Thyroid gland (tissue), 4 donors: ENCODE data around the gene SCP2. TPM values are rescaled to one million over a fixed set of nuclear protein-coding genes. Genes with fewer than 3 reads are reported as not detected.

ENCODE experiments used
- DNase-seq, 2 donors: peaks; one replicate each; pipeline ENCODE4 v3.0.0-alpha.2; 2019
- H3K27ac ChIP-seq, 3 donors: fragments of 200-600 bp; sonication (generic); 1 replicate in 2 of 3; 2 replicates in 1 of 3; pipeline ENCODE4 v1.5.1; 2016 to 2019; ENCODE audit warnings: mild to moderate bottlenecking in 1 of 3, moderate library complexity in 1 of 3
- H3K27me3 ChIP-seq: fragments of 200-600 bp; sonication (generic); one replicate; pipeline ENCODE4 v1.5.1; 2019
- H3K36me3 ChIP-seq, 2 donors: fragments of 200-600 bp; sonication (generic); one replicate each; pipeline ENCODE4 v1.5.1; 2016 to 2019
- H3K4me1 ChIP-seq, 2 donors: fragments of 200-600 bp; sonication (generic); one replicate each; pipeline ENCODE4 v1.5.1; 2017 to 2019
- H3K4me3 ChIP-seq, 3 donors: fragments of 200-600 bp; sonication (generic); replicated peaks in 1 of 3; 1 replicate in 2 of 3; 2 replicates in 1 of 3; pipeline ENCODE4 v1.5.1; 2016; ENCODE audit warnings: mild to moderate bottlenecking in 1 of 3
- H3K9me3 ChIP-seq: fragments of 200-600 bp; sonication (generic); one replicate; pipeline ENCODE4 v1.5.1; 2017
- CTCF ChIP-seq, 6 experiments: fragments of 200-600 bp in 3 of 6; fragments of 450-650 bp in 3 of 6; sonication (generic) in 3 of 6; IDR thresholded peaks; one replicate each; pipeline ENCODE4 v1.5.1; 2016 to 2019; ENCODE audit warnings: antibody characterized with exemption in 6 of 6, mild to moderate bottlenecking in 2 of 6, inconsistent platforms in 1 of 6, moderate library complexity in 1 of 6
- POLR2A ChIP-seq, 2 donors: fragments of 450-650 bp; IDR thresholded peaks; one replicate each; pipeline ENCODE4 v1.6.1; 2017; ENCODE audit warnings: antibody characterized with exemption in 2 of 2, mild to moderate bottlenecking in 2 of 2, moderate library complexity in 1 of 2
- WGBS, 2 donors: methylation state at CpG; one replicate each; pipeline ENCODE4 v1.1.5; 2017; 5-methylcytosine and 5-hydroxymethylcytosine counted together
- intact Hi-C: fragments of 100-400 bp; cut with DNase I; formaldehyde crosslinking; loops from one replicate; pipeline ENCODE4 v1.15.1; 2023
- microRNA counts, 2 donors: library from miRNA; unstranded; fragments of <30 nt; microRNA quantifications; one replicate each; lab custom pipeline; 2016 to 2017
- microRNA-seq: library from miRNA; unstranded; fragments of <30 nt; microRNA quantifications from one replicate; pipeline ENCODE4, GENCODE V29; 2016
- small RNA-seq: library from RNA; depleted of rRNA; stranded (forward); fragments of <200 nt; gene quantifications from one replicate; pipeline ENCODE3, GENCODE V24; 2016
- total RNA-seq, 4 donors: library from RNA; depleted of rRNA; stranded (reverse); fragments of >200 nt; gene quantifications; one replicate each; pipeline ENCODE4 v1.2.3, GENCODE V29; 2016

Gene SCP2
- total RNA-seq, 4 donors from 2014 or later = 114 to 181 (median 164) TPM

- Histone ChIP-seq H3K27me3 (no peaks in the 10 kb centered on the region), H3K4me1 (no peaks in the 10 kb centered on the region), H3K27ac (no peak overlapping the region), H3K36me3 (no peaks in the 10 kb centered on the region), H3K4me3 (no peak overlapping the region), H3K9me3 (no peaks in the 10 kb centered on the region)
- WGBS, 2 donors = 90 to 94% methylated on average over 28 to 32 of the region's 33 CpGs
- intact Hi-C loops = no loop called here
- TF ChIP-seq CTCF (IDR thresholded peaks at IDR 0.05) (no peak), POLR2A (IDR thresholded peaks at IDR 0.05) (no peak)
- no peak for DNase-seq
Measured at GRCh38 chr1:53092659-53093450, 165.8 kb downstream of the SCP2 start.

DNA sequence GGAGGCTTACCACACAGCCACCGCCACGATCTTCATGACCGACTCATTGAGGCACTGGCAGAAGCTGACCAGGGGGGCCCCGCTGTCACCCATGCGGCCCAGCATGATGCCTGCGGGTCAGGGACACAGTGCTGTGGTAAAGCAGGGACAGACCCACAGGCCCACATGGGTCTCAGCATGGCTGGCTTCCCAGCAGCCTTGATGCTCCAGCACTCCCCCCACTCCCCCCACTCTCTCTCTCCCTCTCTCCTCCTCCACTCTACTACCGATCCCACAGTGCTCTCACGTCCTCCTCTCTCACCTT, 166.3 kb downstream of the SCP2 start:
- no peak overlapping the region for H3K27ac ChIP-seq

GRCh38 chr1:53093778-53094532, 166.9 kb downstream of the SCP2 start:
- no peak for DNase-seq
- Histone ChIP-seq H3K27ac (no peak overlapping the region), H3K27me3 (no peaks in the 10 kb centered on the region), H3K36me3 (no peaks in the 10 kb centered on the region), H3K4me3 (no peak overlapping the region), H3K9me3 (no peaks in the 10 kb centered on the region), H3K4me1 (no peaks in the 10 kb centered on the region)
- intact Hi-C loops = no loop called here
- TF ChIP-seq POLR2A (IDR thresholded peaks at IDR 0.05) (no peak), CTCF (IDR thresholded peaks at IDR 0.05) (no peak)
- WGBS, 2 donors = 90 to 91% methylated on average over 19 to 20 of the region's 20 CpGs

More for the DNA sequence above, 166.3 kb downstream of the SCP2 start:
- no peaks in the 10 kb centered on the region for H3K9me3 ChIP-seq
- WGBS, 2 donors = 94 to 96% methylated on average over 6 to 8 of the region's 8 CpGs
- intact Hi-C loops = no loop called here
- H3K4me1 ChIP-seq = no peaks in the 10 kb centered on the region
- H3K4me3 ChIP-seq = no peak overlapping the region
- no peak for TF ChIP-seq POLR2A (IDR thresholded peaks at IDR 0.05)
- TF ChIP-seq CTCF (IDR thresholded peaks at IDR 0.05) = no peak
- no peaks in the 10 kb centered on the region for H3K36me3 ChIP-seq
- no peaks in the 10 kb centered on the region for H3K27me3 ChIP-seq
- DNase-seq = no peak

GRCh38 chr1:53094533-53094919, 167.4 kb downstream of the SCP2 start:
- Histone ChIP-seq H3K27me3 (no peaks in the 10 kb centered on the region), H3K4me3 (no peak overlapping the region), H3K4me1 (no peaks in the 10 kb centered on the region), H3K36me3 (no peaks in the 10 kb centered on the region), H3K27ac (no peak overlapping the region), H3K9me3 (no peaks in the 10 kb centered on the region)
- WGBS, 2 donors = 52 to 66% methylated on average over 7 to 12 of the region's 13 CpGs
- TF ChIP-seq CTCF (IDR thresholded peaks at IDR 0.05) (no peak), POLR2A (IDR thresholded peaks at IDR 0.05) (no peak)
- DNase-seq = no peak
- intact Hi-C loops = no loop called here

MicroRNA genes within 50 kb of the gene (microRNA counts, 767-probe panel; counts per million panel counts)
- microRNA hsa-miR-1273f (lab: Ali Mortazavi, UCI) (0 counts per million in 2 donors), microRNA hsa-miR-1273g-5p (lab: Ali Mortazavi, UCI) (0 counts per million in 2 donors)

Small RNA genes within 50 kb of the gene (microRNA-seq; reads per million reads assigned to microRNA genes)
- gene MIR1273F (not detected), gene MIR1273G (not detected), gene MIR5095 (not detected)

Small RNA genes within 50 kb of the gene (small RNA-seq; reads per million reads assigned to genes)
- not detected for gene AC099677.1
- not detected for gene AC099677.2
- not detected for gene HIGD1AP11
- gene MIR1273F = not detected
- not detected for gene MIR1273G
- not detected for gene MIR5095

Other genes starting within 250 kb of the SCP2 start
- gene COA7, start 228.9 kb upstream of the SCP2 start, total RNA-seq = 10 to 100 TPM; 10.6 to 14.7 (median 11.5) TPM
- 10 to 100 TPM; 64.8 to 88.2 (median 82.2) TPM for gene ZYG11B, start 200.8 kb upstream of the SCP2 start, total RNA-seq
- 1 to 10 TPM; 4.0 to 9.3 (median 5.9) TPM for gene ZYG11A, start 84.5 kb upstream of the SCP2 start, total RNA-seq
- 100 to 1,000 TPM; 153 to 217 (median 187) TPM for gene ECHDC2, start 5.5 kb upstream of the SCP2 start, total RNA-seq
- gene PODN, start 134.9 kb downstream of the SCP2 start, total RNA-seq = 100 to 1,000 TPM in 2 of 4 donors, 10 to 100 TPM in 2; 80.8 to 125 (median 101) TPM
- gene SLC1A7, start 215.4 kb downstream of the SCP2 start, total RNA-seq = under 1 TPM in 3 of 4 donors, not detected in 1; 0.13 to 0.33 (median 0.20) TPM